Measurements from ENCODE around the gene PCDHGB3. TPM values are rescaled to one million over a fixed set of nuclear protein-coding genes. Genes with fewer than 3 reads are reported as not detected.

Gene PCDHGB3
- total RNA-seq, 1 experiment from 2014 or later: 0.49 TPM

DNA sequence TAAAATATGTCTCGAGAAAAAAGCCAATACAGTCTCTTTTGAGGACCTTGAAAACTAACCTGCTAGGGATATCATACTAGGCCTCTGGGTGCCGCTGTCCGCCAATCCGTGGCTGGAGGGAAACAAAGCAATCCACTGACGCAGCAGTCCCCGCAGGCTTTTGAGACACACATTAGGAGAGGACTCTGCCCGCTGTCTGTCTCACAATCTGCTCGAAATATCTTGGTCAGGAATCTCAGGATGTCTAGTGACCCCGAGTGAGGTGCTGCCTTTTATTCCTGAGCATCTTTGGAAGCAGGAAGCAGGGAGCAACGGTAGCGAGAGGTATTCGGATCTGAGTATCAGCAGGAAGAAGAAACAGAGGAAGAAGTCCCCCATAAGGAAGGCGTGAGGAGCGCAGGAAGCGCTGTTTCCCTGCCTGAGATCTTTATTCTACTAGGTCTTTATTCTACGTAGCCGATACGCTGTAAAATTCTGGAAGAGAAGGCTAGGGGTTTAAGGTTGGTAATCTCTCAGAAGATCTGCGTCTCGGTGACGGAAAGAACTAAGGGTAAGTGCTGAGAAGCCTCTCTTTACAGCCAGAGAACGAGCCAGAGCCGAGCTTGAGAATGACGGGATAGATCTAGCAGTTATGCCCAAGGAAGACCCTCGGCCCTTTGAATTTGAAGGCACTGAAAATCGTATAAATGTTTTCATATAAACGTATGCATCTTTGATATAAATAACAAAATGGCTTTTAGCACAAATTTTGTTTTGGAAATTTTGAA is 43.8 kb upstream of the PCDHGB3 start:
- CTCF ChIA-PET: interaction anchor here (0.6 to 0.7 kb wide), 3 partner anchors 24 to 1598 kb away, joined by 3 to 8 read pairs (median 3); partner anchors contain the start of gene PCDHGB1
- peak overlapping the region; percentile 50 to 77 for H3K4me3 ChIP-seq (ENCODE audit: low read depth in 2 of 2, low read length in 2 of 2)
- peak; percentile 94 for ATAC-seq
- H3K9me3 ChIP-seq (ENCODE audit: control insufficient read depth, insufficient read depth, low read depth, low read length): peaks cover 10% of the 10 kb centered on the region; the same call in 1 of the 2 replicates
- DNase-seq (ENCODE audit: low read depth, low spot score): no peak
- H3K4me1 ChIP-seq (ENCODE audit: control insufficient read depth, insufficient read depth, low read length): no peaks in the 10 kb centered on the region
- POLR2A ChIA-PET: no interaction called here
- H3K27ac ChIP-seq (ENCODE audit: low read length): peak overlapping the region; percentile 73
- H3K27me3 ChIP-seq (ENCODE audit: control insufficient read depth, insufficient read depth, low read length): no peaks in the 10 kb centered on the region
- no peak for TF ChIP-seq SIN3A (IDR thresholded peaks at IDR 0.05; ENCODE audit: borderline replicate concordance, insufficient read depth, low read depth, low read length)
- TF ChIP-seq, protein P1, sequence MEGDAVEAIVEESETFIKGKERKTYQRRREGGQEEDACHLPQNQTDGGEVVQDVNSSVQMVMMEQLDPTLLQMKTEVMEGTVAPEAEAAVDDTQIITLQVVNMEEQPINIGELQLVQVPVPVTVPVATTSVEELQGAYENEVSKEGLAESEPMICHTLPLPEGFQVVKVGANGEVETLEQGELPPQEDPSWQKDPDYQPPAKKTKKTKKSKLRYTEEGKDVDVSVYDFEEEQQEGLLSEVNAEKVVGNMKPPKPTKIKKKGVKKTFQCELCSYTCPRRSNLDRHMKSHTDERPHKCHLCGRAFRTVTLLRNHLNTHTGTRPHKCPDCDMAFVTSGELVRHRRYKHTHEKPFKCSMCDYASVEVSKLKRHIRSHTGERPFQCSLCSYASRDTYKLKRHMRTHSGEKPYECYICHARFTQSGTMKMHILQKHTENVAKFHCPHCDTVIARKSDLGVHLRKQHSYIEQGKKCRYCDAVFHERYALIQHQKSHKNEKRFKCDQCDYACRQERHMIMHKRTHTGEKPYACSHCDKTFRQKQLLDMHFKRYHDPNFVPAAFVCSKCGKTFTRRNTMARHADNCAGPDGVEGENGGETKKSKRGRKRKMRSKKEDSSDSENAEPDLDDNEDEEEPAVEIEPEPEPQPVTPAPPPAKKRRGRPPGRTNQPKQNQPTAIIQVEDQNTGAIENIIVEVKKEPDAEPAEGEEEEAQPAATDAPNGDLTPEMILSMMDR (IDR thresholded peaks at IDR 0.05): peak; percentile 82
- BruUV-seq (replicated peaks): no TSS peak
- intact Hi-C loops (cut with micrococcal nuclease; ENCODE audit: unreplicated experiment) (no loop called here), in situ Hi-C loops (cut with HindIII; ENCODE audit: low pct_unique_long_range_greater_than_20kb, low sequenced_read_pairs) (loop anchor here (25.0 kb wide), 1 partner anchor 139 kb away; the partner anchor contains the start of genes PCDHB10, PCDHB11, PCDHB16 and PCDHB8)
- no peaks in the 10 kb centered on the region for H3K36me3 ChIP-seq (ENCODE audit: control insufficient read depth, insufficient read depth, low read length)

GRCh38 chr5:141328231-141328630 is 41.8 kb upstream of the PCDHGB3 start:
- no TSS peak for BruUV-seq (replicated peaks)
- POLR2A ChIA-PET: no interaction called here
- intact Hi-C loops (cut with micrococcal nuclease; ENCODE audit: unreplicated experiment) (no loop called here), in situ Hi-C loops (cut with HindIII; ENCODE audit: low pct_unique_long_range_greater_than_20kb, low sequenced_read_pairs) (loop anchor here (25.0 kb wide), 1 partner anchor 141 kb away; the partner anchor contains the start of genes PCDHB10, PCDHB11, PCDHB16 and PCDHB8)
- no peaks in the 10 kb centered on the region for H3K36me3 ChIP-seq (ENCODE audit: control insufficient read depth, insufficient read depth, low read length)
- TF ChIP-seq, protein P2, sequence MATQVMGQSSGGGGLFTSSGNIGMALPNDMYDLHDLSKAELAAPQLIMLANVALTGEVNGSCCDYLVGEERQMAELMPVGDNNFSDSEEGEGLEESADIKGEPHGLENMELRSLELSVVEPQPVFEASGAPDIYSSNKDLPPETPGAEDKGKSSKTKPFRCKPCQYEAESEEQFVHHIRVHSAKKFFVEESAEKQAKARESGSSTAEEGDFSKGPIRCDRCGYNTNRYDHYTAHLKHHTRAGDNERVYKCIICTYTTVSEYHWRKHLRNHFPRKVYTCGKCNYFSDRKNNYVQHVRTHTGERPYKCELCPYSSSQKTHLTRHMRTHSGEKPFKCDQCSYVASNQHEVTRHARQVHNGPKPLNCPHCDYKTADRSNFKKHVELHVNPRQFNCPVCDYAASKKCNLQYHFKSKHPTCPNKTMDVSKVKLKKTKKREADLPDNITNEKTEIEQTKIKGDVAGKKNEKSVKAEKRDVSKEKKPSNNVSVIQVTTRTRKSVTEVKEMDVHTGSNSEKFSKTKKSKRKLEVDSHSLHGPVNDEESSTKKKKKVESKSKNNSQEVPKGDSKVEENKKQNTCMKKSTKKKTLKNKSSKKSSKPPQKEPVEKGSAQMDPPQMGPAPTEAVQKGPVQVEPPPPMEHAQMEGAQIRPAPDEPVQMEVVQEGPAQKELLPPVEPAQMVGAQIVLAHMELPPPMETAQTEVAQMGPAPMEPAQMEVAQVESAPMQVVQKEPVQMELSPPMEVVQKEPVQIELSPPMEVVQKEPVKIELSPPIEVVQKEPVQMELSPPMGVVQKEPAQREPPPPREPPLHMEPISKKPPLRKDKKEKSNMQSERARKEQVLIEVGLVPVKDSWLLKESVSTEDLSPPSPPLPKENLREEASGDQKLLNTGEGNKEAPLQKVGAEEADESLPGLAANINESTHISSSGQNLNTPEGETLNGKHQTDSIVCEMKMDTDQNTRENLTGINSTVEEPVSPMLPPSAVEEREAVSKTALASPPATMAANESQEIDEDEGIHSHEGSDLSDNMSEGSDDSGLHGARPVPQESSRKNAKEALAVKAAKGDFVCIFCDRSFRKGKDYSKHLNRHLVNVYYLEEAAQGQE (IDR thresholded peaks at IDR 0.05; ENCODE audit: insufficient read depth in 1 of 2, low read depth in 2 of 2, low read length in 1 of 2): no peak
- TF ChIP-seq POLR2AphosphoS5 (IDR thresholded peaks at IDR 0.05; ENCODE audit: low read depth, low read length) (no peak), TCF7L2 (IDR thresholded peaks at IDR 0.05; ENCODE audit: low read depth, low read length) (no peak), SIN3A (IDR thresholded peaks at IDR 0.05; ENCODE audit: borderline replicate concordance, insufficient read depth, low read depth, low read length) (no peak)
- TF ChIP-seq, protein P1 (IDR thresholded peaks at IDR 0.05): no peak
- H3K4me1 ChIP-seq (ENCODE audit: control insufficient read depth, insufficient read depth, low read length): no peaks in the 10 kb centered on the region
- DNase-seq (ENCODE audit: low read depth, low spot score): no peak
- no peak overlapping the region for H3K27ac ChIP-seq (ENCODE audit: low read length)
- CTCF ChIA-PET: no interaction called here
- no peaks in the 10 kb centered on the region for H3K27me3 ChIP-seq (ENCODE audit: control insufficient read depth, insufficient read depth, low read length)
- peaks cover 4% of the 10 kb centered on the region; the same call in 1 of the 2 replicates for H3K9me3 ChIP-seq (ENCODE audit: control insufficient read depth, insufficient read depth, low read depth, low read length)
- no peak for ATAC-seq
- no peak overlapping the region for H3K4me3 ChIP-seq (ENCODE audit: low read depth in 2 of 2, low read length in 2 of 2)
